CD4-positive, alpha-beta T cell treated with Interleukin-6 for 4 hours (primary cell): ENCODE results near the gene FOXS1.
"Not testable (repeated sequence)": the region's sequence is repeated elsewhere in the genome, so short reads cannot be mapped to it uniquely, and the experiment has no call there.

ENCODE experiments used
- DNase-seq: peaks from one replicate; pipeline ENCODE4 v3.0.0-alpha.2; 2020; ENCODE audit warnings: mixed read lengths

Gene FOXS1

DNA sequence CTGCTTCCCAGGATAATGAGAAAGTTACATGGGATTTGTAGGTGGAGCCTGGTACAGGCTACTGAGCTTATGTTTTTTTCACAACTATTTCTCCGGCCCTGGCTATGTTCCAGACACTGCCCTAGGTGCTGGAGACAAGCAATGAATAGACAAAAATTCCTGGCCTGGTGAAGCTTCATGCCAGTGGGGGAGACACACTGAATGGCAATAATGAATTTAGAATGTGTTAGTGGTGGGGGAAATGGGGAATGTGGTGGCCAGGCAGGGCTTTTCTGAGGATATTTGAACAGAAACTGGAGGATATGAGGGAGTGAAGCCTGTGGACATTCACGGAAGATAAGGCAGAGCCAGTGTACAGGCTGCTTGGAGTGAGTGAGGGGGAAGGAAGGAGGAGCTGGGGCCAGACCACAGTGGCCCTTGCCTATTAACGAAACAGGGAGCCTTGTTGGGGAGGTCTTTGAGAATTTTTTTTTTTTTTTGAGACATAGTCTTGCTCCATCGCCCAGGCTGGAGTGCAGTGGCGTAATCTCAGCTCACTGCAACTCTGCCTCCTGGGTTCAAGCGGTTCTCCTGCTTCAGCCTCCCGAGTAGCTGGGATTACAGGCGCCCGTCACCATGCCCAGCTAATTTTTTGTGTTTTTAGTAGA lies 6.6 kb downstream of the FOXS1 start:
- no peak for DNase-seq

DNA sequence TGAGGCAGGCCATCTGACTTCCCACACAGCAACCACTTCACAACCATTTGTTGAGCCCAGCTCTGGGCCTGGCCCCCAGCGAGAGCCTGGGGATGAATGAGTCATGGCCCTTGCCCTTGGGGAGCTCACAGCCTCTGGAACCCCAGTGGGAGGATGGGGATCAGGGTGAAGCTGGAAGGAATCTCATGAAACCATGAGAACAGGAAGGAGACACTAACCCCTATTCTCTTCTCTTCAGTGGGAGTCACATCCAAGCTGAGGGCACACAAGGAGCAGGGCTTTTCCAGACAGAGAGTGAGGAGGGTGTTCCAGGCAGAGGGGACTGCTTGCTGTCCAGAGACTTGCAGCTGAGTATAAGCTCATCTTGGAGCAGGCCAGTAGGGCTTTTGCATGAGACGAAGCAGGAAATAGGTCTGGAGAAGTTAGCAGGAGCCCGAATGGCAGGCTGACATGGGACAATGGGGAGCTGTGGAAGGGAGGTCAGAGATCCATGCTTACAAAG lies 7.5 kb downstream of the FOXS1 start:
- DNase-seq = no peak

DNA sequence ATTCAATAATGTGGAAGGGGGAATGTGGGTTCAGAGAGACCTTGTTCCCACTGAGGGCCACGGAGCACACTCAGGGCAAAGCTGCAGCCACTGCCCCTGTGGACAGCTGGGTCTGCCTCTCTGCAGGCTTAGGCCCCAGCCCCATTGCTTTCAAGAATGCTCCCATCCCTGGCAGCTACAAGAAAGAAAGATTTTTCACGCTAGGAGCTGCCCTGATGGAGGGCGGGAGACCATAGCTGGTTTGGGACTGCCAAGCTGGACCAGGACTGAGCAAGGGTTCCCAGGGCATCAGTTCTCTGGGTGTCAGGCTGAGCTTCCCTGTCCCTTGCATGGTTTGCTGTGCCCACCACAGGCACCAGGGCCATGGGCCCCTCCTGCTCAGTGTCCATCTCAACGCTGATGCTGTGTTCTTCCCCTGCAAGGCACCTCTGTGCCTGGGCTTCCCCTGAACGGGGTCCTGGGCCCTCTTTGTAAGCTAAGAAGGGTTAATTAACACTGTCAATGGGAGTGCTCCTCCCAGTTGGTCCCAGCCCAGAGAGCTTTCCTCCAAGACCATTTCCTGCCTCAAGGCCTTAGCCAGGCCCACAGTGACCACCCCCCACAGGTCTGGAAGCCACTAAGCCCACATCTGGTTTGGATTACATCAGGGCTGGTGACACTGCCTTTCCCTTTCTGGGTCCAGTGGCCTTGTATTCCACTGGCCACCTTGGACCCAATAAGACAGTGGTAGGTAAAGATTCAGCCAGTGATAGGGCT lies 8.4 kb downstream of the FOXS1 start:
- no peak for DNase-seq

DNA sequence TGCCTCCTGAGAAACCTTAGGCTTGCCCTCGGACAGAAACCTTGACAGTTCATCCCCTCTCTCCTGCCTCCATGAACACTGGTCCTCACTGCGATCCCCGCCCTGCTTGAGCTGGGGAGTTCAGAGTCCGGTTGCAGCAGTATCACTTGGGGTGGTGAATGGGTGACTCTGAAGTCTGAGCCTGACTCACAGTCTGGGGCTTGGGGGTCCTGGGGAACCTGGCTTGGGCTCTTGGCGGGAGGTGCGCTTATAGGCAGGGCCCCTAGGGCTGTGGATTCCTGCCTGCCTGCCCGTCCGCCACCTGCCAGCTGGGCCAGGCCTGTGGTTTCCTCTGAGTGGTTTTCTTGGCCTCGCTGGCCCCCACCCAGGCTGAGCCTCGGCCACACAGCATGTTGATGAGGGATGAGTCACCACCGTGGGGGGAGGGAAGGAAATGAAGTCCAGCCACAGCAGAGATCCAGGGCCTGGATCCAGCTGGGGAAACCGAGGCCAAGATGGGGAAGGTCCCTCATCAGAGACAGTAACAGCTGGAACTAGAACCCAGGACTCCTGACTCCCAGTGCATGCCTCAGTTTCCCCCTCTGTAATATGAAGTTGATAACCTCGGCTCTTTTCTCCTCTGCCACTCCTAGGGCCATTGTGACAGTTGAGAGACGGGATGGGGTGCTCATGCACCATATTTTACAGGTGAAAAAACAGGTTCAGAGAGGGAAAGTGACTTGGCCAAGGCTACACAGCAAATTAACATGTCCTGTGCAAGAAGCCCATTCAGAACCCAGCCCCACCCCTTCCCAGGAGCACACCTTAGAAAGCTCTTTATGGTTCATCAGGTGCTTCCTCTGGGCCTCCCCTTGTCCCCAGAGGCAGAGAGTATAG lies 9.2 kb downstream of the FOXS1 start:
- DNase-seq = peak; percentile 27

DNA sequence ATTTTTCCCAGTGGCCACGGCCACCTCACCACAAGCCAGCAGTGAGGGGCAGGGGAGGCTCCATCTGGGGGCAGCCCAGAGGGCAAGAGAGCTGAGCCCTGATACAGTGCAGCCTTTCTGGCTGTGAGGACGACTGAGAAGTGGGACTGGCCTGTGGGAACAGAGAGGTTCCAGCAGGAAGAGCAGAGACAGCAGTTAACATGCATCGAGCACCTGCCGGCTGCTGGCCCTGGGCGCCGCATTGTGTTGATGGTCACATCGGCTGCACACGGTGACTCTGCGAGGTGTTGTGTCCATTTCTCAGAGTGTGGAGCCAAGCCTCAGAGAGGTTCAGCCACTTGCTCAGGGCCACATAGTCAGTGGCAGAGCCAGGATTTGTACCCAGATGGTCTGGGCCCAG lies 9.8 kb downstream of the FOXS1 start:
- DNase-seq = no peak

DNA sequence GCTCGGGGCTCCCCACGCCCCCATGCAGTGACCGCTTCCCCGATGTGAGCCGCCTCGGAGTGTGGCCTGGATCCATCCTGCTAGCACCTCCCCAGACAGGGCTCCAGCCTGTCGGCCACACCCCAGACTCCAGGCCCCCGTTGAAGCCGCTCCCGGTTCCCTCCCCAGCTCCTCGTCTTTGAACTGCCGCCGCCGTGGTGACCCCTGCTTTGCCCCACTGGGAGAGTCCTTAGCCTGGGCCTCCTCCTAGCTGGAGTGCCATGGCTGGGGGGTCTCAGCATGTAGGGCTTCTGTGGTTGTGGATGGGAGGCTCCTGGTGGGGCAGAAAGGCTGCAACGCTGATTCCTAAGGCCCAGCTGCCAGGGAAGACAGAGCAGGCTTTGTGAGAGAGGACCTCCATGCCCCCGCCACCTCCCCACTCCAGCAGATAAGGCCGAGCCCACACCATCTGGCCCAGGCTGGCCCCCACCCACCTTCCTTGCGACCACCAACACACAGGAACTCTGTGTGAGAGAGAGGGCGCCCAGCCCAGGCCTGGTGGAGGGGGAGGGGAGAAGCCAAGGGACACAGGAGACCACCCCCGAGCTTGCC lies 11.4 kb downstream of the FOXS1 start:
- no peak for DNase-seq

DNA sequence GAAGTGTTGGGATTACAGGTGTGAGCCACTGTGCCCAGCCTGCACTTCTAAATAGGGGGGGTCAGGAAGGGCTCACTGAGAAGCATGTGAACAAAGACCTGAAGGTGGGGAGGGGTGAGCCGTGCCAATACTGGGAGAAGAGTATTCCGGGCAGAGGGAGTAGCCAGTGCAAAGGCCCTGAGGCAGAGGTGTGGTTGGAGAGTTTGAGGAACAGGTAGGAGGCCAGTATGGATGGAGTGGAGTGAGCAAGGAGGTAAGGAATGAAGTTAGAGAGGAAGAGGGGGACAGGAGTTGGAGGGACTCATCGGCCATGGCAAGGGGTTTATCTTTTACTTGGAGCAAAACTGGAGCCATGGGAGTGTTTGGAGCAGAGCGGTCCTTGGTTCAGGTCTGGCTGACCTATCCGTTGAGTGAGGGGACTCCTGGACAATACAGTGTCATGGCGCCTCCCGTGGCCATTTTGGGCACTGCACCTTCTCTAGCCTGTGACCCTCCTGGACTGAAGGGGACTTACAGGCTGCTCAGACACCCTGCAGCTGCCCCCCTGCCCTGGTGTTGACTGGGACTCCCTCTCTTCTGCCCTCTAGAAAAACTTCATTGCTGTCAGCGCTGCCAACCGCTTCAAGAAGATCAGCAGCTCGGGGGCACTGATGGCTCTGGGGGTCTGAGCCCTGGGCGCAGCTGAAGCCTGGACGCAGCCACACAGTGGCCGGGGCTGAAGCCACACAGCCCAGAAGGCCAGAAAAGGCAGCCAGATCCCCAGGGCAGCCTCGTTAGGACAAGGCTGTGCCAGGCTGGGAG lies 12.1 kb downstream of the FOXS1 start:
- DNase-seq = peak; percentile 60

DNA sequence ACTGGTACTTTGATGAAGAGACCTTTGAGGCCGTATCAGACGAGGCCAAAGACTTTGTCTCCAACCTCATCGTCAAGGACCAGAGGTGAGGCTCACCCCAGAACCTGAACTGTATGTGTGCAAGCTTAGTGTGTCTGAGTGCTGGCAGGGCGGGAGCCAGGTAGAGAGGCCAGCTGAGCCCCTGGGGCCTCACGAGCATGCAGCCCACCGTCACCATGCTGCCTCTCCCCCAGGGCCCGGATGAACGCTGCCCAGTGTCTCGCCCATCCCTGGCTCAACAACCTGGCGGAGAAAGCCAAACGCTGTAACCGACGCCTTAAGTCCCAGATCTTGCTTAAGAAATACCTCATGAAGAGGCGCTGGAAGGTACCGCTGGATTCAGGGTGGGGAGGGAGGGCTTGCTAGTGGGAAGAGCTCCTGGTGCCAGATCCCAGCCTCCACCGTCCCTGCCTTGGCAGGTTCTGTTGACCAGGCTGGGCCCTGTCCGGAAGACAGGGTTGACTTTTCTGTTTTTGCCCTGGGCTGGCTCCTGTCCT lies 13.6 kb downstream of the FOXS1 start:
- no peak for DNase-seq

DNA sequence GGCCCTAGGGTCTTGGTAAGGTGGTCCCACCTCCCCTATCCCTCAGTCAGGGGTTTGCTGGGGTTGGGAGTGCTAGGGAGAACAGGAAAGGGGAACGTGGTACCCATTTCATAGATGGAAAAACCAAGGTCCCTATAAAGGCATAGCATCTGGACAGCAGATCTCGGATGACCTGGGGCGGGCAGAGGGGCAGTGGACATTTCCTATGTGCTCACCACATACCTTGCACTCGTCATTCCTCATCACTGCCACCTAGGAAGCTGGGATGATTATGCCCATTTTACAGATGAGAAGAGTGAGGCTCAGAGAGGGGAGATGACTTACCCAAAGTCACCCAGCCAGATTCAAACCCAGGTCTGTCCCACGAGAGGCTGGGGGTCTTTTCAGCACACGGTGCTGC lies 14.2 kb downstream of the FOXS1 start:
- DNase-seq = no peak

DNA sequence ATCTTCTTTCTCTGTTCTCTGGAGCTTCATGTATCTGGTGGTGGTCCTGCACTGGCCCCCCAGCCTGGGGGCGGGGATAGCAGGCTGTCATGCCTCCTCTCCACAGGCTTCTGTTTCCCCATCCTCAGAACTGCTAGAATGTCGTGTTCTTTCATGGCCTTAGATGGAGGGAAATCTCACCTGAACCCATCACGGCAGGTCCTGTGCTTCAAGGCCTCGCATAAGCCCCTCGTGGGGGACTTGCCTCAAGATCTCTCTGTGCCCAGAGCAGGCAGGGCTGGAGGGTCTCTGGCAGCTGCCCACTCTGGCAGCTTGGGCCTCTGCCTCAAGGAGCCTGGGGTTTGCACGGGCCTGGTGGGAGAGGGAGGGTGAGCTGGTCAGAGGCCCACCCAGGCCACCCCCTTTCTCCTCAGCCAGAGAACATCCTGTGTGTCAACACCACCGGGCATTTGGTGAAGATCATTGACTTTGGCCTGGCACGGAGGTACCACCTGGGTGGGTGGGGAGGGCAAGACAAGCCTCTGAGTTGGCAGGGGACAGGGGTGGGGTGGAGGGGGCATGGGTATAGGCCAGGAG lies 14.9 kb downstream of the FOXS1 start:
- DNase-seq = no peak

DNA sequence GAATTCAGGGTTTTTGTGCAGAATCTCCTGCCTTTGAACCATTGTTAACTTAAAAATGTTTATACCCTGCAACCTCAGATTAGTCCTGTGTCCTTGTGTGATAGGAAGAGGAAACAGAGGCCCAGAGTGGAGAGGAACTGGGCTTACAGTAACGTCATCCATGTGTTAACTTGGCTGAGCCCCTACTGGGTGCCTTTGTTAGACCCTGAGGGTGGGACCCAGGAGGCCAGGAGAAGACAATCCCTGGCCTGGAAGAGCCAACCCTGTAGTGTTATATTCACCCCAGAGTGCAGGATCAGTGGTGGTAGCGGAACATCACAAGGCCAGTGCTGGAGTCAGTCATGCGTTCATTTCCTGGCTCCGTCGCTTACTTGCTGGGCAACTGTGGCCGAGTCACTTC lies 15.7 kb downstream of the FOXS1 start:
- DNase-seq = no peak

DNA sequence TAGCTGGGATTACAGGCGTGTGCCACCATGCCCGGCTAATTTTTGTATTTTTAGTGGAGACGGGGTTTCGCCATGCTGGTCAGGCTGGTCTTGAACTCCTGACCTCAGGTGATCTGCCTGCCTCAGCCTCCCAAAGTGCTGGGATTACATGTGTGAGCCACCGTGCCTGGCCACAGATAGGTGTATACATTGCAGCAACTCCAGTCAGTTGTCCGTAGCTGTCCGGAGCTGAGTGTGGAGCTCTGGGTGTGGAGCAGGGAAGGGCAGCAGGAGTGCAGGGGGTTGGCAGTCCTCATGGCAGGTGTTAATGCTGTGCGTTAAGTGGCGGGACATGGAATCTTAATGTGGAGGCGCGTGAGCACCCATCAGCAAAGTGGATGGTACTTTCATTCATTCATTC lies 17.4 kb downstream of the FOXS1 start:
- DNase-seq = not testable (repeated sequence)

DNA sequence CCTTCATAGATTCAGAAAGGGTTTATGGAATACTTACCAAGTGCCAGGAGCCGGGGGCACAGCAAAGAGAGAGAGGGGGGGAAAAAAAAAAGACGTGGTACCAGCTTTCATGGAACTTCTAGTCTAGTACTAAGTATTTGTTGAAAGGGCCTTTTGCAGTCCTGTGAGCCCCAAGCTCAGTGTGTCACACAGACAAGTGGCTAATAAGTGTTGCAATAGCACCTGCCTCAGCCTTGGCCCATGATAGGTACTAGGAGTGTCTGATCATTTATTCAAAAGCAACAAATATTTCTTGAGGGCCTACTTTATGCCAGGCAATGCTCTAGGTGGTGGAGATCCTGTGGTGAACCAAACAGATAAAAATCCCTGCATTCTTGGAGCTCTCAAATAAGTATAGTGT lies 18.3 kb downstream of the FOXS1 start:
- no peak for DNase-seq

DNA sequence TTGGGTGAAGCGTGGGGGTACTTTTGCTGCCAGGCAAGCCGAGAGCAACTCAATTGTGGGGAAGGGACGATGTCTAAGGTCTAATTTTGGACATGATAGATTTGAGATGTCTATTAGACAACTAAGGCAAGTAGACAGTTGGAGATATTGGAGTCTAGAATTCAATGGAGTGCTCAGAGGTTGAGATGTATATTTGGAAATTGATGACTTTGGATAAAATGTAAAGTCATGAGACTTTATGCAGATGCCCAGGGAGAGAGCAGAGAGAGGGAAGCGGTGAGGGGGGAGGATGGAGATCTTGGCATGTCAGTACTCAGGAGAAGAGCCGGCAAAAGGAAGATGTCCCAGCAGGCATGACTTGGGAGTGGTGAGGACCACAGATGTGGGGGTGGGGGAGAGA lies 19.3 kb downstream of the FOXS1 start:
- DNase-seq = no peak

DNA sequence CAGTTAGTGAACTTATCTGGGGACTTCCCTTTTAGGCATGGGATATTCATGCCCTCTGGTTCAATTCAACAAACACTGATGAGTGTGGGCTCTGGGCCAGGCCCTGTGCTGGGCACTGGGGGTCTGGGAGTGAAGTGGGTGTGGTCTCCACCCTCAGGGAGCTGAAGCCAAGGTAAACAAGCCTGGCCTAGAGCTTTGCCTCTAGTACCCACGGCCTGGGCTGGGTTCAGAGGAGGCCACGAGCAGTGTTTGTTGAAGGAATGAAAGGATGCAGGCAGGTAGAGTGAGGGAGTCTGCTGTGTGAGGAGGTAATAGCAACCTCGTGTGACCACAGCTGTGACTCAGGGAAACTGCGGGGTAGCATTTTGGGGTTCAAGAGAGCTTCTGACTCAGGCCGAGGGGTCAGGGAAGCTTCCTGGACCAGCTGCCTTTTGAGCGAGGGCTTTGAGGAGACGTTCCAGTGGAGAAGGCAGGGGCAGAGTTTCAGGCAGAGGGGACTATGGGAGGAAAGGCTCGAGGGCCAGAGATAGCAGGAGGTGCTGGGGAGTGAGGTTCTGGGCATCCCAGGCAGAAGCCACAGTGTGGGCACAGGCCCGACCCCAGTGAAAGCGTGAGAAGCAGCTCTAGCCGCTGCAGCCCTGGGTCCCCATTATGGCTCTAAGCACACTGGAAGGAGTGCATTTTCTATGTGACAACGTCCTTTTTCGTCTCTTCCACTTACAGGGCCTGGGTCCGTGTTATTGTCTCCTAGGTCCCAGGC lies 20.7 kb downstream of the FOXS1 start:
- DNase-seq = no peak

DNA sequence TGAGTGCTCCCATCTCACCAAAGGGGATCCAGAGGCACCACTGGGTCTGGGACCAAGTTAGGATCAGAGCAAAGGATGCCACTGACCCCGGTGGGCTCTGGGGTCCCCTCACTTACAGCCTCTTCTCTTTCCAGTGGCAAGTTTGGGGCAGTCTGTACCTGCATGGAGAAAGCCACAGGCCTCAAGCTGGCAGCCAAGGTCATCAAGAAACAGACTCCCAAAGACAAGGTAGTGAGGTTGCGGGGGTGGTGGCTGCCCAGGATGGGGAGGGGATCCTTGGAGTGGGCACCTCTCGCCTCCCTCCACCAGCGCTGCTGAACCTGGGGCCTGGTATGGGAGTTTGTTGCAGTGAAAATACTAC lies 21.3 kb downstream of the FOXS1 start:
- no peak for DNase-seq

DNA sequence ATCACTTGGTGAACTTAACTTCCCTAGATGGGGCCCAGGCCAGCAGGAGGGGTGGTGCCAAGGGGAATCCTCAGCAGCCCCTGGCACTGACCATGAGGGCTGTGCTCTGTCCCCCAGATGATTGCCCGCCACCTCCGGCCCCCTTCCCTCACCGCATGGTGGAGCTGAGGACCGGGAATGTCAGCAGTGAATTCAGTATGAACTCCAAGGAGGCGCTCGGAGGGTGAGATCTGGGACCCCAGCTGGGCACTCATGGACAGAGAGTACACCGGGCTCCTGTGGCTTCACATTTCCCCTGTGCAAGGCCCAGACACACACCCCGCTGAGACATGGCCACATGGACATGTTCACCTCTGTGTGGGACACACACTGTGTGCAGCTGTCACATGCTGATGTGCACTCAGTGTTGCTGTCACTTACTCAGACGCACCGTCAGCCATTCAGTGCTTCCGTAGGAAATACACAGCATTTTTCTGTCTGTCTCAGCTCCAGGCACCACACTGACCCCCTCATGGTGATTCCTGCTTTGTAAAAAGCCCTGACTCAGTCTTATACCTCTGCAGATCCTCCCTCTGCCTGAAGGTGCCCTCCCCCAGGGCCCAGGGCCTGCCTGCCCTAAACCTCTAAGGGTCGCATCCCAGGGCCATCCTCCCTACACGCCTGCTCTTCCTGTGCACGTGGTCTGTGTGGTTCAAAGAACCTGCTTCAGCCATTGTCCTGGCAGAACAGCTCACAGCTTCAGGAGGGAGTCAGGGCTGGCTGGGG lies 21.9 kb downstream of the FOXS1 start:
- no peak for DNase-seq

DNA sequence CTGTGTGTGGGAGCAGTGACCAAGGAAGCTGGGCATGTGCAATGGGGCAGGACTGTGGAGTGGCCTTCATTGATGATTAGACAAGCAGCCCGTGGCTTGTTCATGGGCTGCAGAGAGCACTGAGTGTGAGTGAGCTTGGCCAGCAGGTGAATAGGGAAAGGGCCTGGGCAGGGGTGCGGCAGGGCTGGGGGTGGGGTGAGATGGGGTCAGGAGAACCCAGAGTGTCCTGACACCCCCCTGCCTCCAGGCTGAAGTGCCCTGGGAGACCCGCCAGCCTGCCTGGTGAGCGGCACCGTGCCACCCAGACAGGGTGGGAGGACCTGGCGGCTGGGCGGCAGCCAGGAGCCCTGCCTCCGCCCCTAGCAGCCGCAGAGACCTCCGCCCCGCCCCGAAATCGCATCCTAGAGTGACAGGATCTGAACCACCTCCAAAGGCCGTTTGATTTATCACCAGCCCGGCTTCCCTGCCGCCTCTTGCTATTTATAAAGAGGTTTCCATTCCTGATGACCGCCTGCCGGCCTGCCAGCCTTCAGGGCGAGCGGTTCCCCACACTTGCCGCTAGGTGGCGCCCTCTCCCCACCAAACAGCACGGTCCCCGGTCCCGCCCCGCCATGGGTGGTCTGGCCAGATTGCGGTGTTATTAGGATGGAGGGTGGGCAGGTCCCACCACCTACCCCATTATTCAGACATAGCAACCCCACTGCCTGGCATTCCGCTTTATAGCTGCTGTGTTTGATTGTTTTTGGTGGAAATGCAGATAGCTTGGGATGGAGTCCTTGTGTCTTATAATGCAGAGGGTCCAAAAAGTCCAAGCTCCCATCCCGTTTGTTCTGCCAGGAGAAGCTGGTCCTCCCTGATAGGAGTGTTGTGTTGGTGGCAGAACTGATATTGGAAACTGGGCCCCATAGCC lies 22.7 kb downstream of the FOXS1 start:
- peak; percentile 82 for DNase-seq

DNA sequence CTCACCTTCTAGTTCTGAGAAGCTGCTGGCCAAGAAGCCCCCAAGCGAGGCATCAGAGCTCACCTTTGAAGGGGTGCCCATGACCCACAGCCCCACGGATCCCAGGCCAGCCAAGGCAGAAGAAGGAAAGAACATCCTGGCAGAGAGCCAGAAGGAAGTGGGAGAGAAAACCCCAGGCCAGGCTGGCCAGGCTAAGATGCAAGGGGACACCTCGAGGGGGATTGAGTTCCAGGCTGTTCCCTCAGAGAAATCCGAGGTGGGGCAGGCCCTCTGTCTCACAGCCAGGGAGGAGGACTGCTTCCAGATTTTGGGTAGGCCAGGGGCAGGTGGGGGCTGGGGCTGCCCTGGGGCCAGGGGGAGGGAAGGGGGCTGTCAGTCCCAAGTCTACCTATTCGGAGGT lies 24.0 kb downstream of the FOXS1 start:
- no peak for DNase-seq
